Loucy (cell line): ENCODE data around the gene GPRC6A.

Source experiments
- H2AFZ ChIP-seq: fragments of 200-600 bp; sonication (generic); 2 replicates; pipeline ENCODE4 v1.6.0; 2016; ENCODE audit warnings: antibody characterized with exemption, mild to moderate bottlenecking, low read length, moderate library complexity
- H3F3A ChIP-seq: fragments of 200-600 bp; 2 replicates; pipeline ENCODE4 v1.6.0; 2016; ENCODE audit warnings: antibody characterized with exemption, low read depth, mild to moderate bottlenecking
- H3K27me3 ChIP-seq: fragments of 200-600 bp; sonication (generic); 2 replicates; pipeline ENCODE4 v1.6.1; 2014; ENCODE audit warnings: low read length, mild to moderate bottlenecking; ENCODE audit not compliant: insufficient read depth, poor library complexity, severe bottlenecking
- H3K36me3 ChIP-seq: fragments of 200-600 bp; sonication (generic); 2 replicates; pipeline ENCODE4 v1.6.1; 2016; ENCODE audit warnings: low read length; ENCODE audit not compliant: insufficient read depth
- H3K4me1 ChIP-seq: fragments of 200-600 bp; sonication (generic); 2 replicates; pipeline ENCODE4 v1.5.1; 2014; ENCODE audit warnings: low read length, mild to moderate bottlenecking; ENCODE audit not compliant: insufficient read depth, poor library complexity, severe bottlenecking
- H3K4me2 ChIP-seq: fragments of 200-600 bp; sonication (generic); 2 replicates; pipeline ENCODE4 v1.6.0; 2014; ENCODE audit warnings: antibody characterized with exemption, low read length, low read depth, mild to moderate bottlenecking; ENCODE audit not compliant: poor library complexity, severe bottlenecking
- H3K4me3 ChIP-seq: fragments of 200-600 bp; sonication (generic); 2 replicates; pipeline ENCODE4 v1.5.1; 2014; ENCODE audit warnings: low read length, mild to moderate bottlenecking, mixed read lengths; ENCODE audit not compliant: poor library complexity, severe bottlenecking
- H3K79me2 ChIP-seq: fragments of 200-600 bp; sonication (generic); 2 replicates; pipeline ENCODE4 v1.6.1; 2014; ENCODE audit warnings: low read length; ENCODE audit not compliant: insufficient read depth
- H3K9ac ChIP-seq: fragments of 200-600 bp; sonication (generic); 2 replicates; pipeline ENCODE4 v1.6.0; 2014; ENCODE audit warnings: mild to moderate bottlenecking, low read depth, low read length, moderate library complexity; ENCODE audit not compliant: poor library complexity, severe bottlenecking
- H3K9me2 ChIP-seq: fragments of 200-600 bp; sonication (generic); replicated peaks from 2 replicates; pipeline ENCODE4 v1.6.1; 2016; ENCODE audit warnings: low read depth, low read length, mixed read lengths
- H3K9me3 ChIP-seq: fragments of 200-600 bp; sonication (generic); 2 replicates; pipeline ENCODE4 v1.6.1; 2014; ENCODE audit warnings: mild to moderate bottlenecking, antibody characterized with exemption, low read length, low read depth; ENCODE audit not compliant: insufficient read depth
- H4K20me1 ChIP-seq: fragments of 200-600 bp; sonication (generic); 2 replicates; pipeline ENCODE4 v1.6.0; 2014; ENCODE audit warnings: antibody characterized with exemption, low read length, mild to moderate bottlenecking; ENCODE audit not compliant: insufficient read depth, poor library complexity, severe bottlenecking
- EZH2phosphoT487 ChIP-seq: fragments of 200-600 bp; IDR thresholded peaks from 2 replicates; pipeline ENCODE4 v1.6.1; 2018; ENCODE audit warnings: antibody characterized with exemption, mild to moderate bottlenecking, moderate library complexity, borderline replicate concordance
- TF ChIP-seq, protein P1 (sequence below): fragments of 200-600 bp; sonication (generic); conservative IDR thresholded peaks from 2 replicates; pipeline ENCODE4 v1.5.1; 2014; ENCODE audit warnings: mild to moderate bottlenecking, antibody characterized with exemption, low read length

The GPRC6A gene

GRCh38 chr6:116799945-116800344 is 28.9 kb downstream of the GPRC6A start:
- no peak overlapping the region for H3K9ac ChIP-seq
- no peaks in the 10 kb centered on the region for H3K36me3 ChIP-seq
- H3K9me3 ChIP-seq = no peaks in the 10 kb centered on the region
- H3K27me3 ChIP-seq = peaks cover 6% of the 10 kb centered on the region
- no peaks in the 10 kb centered on the region for H3F3A ChIP-seq
- no peaks in the 10 kb centered on the region for H3K4me1 ChIP-seq
- H4K20me1 ChIP-seq = no peaks in the 10 kb centered on the region
- TF ChIP-seq, protein P1, sequence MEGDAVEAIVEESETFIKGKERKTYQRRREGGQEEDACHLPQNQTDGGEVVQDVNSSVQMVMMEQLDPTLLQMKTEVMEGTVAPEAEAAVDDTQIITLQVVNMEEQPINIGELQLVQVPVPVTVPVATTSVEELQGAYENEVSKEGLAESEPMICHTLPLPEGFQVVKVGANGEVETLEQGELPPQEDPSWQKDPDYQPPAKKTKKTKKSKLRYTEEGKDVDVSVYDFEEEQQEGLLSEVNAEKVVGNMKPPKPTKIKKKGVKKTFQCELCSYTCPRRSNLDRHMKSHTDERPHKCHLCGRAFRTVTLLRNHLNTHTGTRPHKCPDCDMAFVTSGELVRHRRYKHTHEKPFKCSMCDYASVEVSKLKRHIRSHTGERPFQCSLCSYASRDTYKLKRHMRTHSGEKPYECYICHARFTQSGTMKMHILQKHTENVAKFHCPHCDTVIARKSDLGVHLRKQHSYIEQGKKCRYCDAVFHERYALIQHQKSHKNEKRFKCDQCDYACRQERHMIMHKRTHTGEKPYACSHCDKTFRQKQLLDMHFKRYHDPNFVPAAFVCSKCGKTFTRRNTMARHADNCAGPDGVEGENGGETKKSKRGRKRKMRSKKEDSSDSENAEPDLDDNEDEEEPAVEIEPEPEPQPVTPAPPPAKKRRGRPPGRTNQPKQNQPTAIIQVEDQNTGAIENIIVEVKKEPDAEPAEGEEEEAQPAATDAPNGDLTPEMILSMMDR = no peak
- no peak for TF ChIP-seq EZH2phosphoT487
- no peaks in the 10 kb centered on the region for H3K9me2 ChIP-seq
- no peaks in the 10 kb centered on the region for H3K79me2 ChIP-seq
- H3K4me3 ChIP-seq = no peak overlapping the region
- H3K4me2 ChIP-seq = no peak overlapping the region
- no peak overlapping the region for H2AFZ ChIP-seq

DNA sequence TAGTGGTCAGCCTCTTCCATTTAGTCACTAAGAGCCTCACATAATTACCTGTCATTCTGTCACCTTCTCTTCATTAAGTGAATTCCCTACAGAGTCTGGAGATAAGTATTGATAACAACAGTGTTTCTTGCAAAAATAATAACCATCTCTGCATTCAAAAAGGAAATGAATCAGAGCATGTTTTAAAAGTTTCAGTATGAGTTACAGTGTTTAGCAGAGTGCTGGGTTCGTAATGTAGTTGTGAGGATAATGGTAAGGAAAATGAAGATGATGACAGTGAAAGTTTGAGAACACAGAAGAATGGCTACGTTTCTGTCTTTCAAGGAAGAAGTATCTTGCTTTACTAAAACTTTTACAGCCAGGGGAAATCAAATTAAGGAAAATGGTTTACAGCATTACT is 31.3 kb downstream of the GPRC6A start:
- Histone ChIP-seq H3K27me3 (peaks cover 6% of the 10 kb centered on the region), H3K4me3 (no peak overlapping the region), H3K79me2 (no peaks in the 10 kb centered on the region), H4K20me1 (no peaks in the 10 kb centered on the region), H3K9ac (no peak overlapping the region), H3K9me3 (no peaks in the 10 kb centered on the region), H3K9me2 (no peaks in the 10 kb centered on the region), H3F3A (no peaks in the 10 kb centered on the region), H3K36me3 (no peaks in the 10 kb centered on the region), H3K4me1 (no peaks in the 10 kb centered on the region), H2AFZ (no peak overlapping the region), H3K4me2 (no peak overlapping the region)
- no peak for TF ChIP-seq EZH2phosphoT487
- TF ChIP-seq, protein P1 = no peak

DNA sequence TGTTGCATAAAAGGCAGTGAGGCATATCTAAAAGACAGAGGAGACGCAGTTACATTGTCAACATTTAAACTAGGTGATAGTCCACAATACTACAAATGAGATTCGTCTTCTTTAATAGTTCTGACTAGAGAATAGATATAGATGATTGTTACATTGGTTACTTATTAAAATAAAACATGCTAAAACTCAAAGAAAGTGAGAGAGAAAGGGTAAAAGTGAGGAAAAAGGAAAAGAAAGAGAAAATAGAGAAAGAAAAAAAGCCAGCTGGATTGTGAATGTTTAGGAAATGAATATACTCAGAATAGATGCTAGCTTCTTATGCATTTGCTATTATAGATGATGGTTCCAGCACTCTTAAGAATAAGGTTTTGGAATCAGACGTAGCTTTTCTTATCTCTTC is 35.7 kb downstream of the GPRC6A start:
- no peaks in the 10 kb centered on the region for H3K9me3 ChIP-seq
- TF ChIP-seq EZH2phosphoT487 = no peak
- TF ChIP-seq, protein P1 = no peak
- H3K9me2 ChIP-seq = no peaks in the 10 kb centered on the region
- H3K4me3 ChIP-seq = no peak overlapping the region
- no peaks in the 10 kb centered on the region for H3K36me3 ChIP-seq
- no peak overlapping the region for H3K9ac ChIP-seq
- H3K4me2 ChIP-seq = no peak overlapping the region
- no peaks in the 10 kb centered on the region for H3K4me1 ChIP-seq
- H2AFZ ChIP-seq = no peak overlapping the region
- H3F3A ChIP-seq = no peaks in the 10 kb centered on the region
- H3K79me2 ChIP-seq = no peaks in the 10 kb centered on the region
- no peaks in the 10 kb centered on the region for H4K20me1 ChIP-seq
- peaks cover 1% of the 10 kb centered on the region for H3K27me3 ChIP-seq
